ENCODE data around the gene OTUB2.

The OTUB2 gene

GRCh38 chr14:94021416-94022157, 4.6 kb upstream of the OTUB2 start:
- DNase-seq (ENCODE audit: low spot score), result no peak

- DNase-seq (ENCODE audit: low spot score), result no peak
Measured at GRCh38 chr14:94022532-94023411, 3.4 kb upstream of the OTUB2 start.

- DNase-seq (ENCODE audit: low spot score), result no peak
Measured at GRCh38 chr14:94024549-94024948, 1.6 kb upstream of the OTUB2 start.

- DNase-seq (ENCODE audit: low spot score), result peak; percentile 36
Measured at GRCh38 chr14:94025720-94026119, 420 bp upstream of the OTUB2 start.

- DNase-seq (ENCODE audit: low spot score), result no peak
Measured at GRCh38 chr14:94026889-94027469, 839 bp downstream of the OTUB2 start.

GRCh38 chr14:94027566-94028449, 1.7 kb downstream of the OTUB2 start:
- peak; percentile 32 for DNase-seq (ENCODE audit: low spot score)

- peak; percentile 94 for DNase-seq (ENCODE audit: low spot score)
Measured at GRCh38 chr14:94028450-94028826, 2.3 kb downstream of the OTUB2 start.

- no peak for DNase-seq (ENCODE audit: low spot score)
Measured at GRCh38 chr14:94029265-94029664, 3.1 kb downstream of the OTUB2 start.

- no peak for DNase-seq (ENCODE audit: low spot score)
Measured at GRCh38 chr14:94029671-94030203, 3.6 kb downstream of the OTUB2 start.

GRCh38 chr14:94030571-94030970, 4.4 kb downstream of the OTUB2 start:
- DNase-seq (ENCODE audit: low spot score), result no peak

- no peak for DNase-seq (ENCODE audit: low spot score)
Measured at GRCh38 chr14:94031161-94031882, 5.2 kb downstream of the OTUB2 start.

GRCh38 chr14:94031883-94032279, 5.7 kb downstream of the OTUB2 start:
- DNase-seq (ENCODE audit: low spot score), result peak; percentile 48

GRCh38 chr14:94034886-94035285, 8.7 kb downstream of the OTUB2 start:
- DNase-seq (ENCODE audit: low spot score), result no peak

GRCh38 chr14:94036313-94037167, 10.4 kb downstream of the OTUB2 start:
- DNase-seq (ENCODE audit: low spot score), result peak; percentile 75

GRCh38 chr14:94037954-94038353, 11.8 kb downstream of the OTUB2 start:
- DNase-seq (ENCODE audit: low spot score), result no peak

- no peak for DNase-seq (ENCODE audit: low spot score)
Measured at GRCh38 chr14:94038510-94038909, 12.4 kb downstream of the OTUB2 start.

- DNase-seq (ENCODE audit: low spot score), result no peak
Measured at GRCh38 chr14:94038921-94039629, 12.9 kb downstream of the OTUB2 start.

- DNase-seq (ENCODE audit: low spot score), result no peak
Measured at GRCh38 chr14:94040247-94040646, 14.1 kb downstream of the OTUB2 start.

GRCh38 chr14:94040796-94041195, 14.7 kb downstream of the OTUB2 start:
- no peak for DNase-seq (ENCODE audit: low spot score)

Measured in SW480 (cell line).